Measurements from ENCODE around the gene RMND5B. TPM values are rescaled to one million over a fixed set of nuclear protein-coding genes. Genes with fewer than 3 reads are reported as not detected.

RMND5B gene
- total and polyA plus RNA-seq, 10 of the 15 experiments (the other 5 are each of a cell fraction or from before 2014, with no cell fraction given): 1.6 to 50.7 (median 30.9) TPM

DNA sequence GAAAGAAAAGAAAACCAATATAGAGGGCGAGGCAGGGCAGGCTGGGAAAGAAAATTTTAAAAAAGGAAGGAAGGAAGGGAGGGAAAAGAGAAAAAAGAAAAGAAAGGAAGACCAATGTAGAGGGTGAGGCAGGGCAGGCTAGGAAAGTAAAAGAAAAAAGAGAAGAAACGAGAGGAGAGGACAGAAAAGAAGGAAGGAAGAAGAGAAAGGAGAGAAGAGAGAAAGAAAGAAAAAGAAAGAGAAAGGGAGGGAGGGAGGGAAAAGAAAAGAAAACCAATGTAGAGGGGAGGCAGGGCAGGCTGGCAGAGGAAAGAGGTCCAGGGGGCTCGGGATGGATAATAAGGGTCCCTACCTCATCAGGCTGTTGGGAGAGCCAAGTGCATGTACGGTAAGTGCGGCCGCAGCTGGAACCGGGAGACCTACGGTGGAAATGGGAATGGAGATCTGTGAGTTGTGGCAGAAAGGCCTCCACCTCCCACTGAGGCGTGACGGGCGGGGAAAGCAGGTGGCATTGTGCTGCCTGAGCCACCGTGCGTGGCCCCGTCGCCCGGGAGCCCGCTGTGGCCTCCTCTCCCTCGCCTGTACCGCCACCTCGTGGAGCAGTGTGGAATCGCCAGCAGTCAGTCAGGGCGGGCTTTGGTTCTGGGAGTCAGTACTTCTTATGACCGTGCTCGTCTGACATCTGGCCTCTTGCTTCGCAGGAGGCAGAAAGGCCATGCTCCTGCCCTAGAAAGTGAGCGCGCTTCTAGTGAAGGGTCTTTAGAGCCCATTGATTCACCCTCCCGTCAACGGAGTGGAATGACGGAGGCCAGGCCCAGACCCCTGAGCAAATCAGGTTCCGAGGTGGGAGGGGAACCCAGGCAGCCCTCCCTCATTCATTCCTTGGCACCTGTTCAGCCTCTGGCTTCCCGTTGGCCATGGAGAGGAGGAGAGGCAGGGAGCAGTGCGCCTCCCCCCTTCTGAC lies 33.2 kb downstream of the RMND5B start:
- Histone ChIP-seq H4K20me1 (ENCODE audit: control insufficient read depth, insufficient read depth) (no peaks in the 10 kb centered on the region), H3K9me3 (replicated peaks; ENCODE audit: control insufficient read depth, insufficient read depth, low read length) (no peaks in the 10 kb centered on the region), H3K4me3 (no peak overlapping the region), H3K27ac (ENCODE audit: control insufficient read depth, insufficient read depth) (no peak overlapping the region), H2AFZ (ENCODE audit: control insufficient read depth, low read depth, low read length) (peak overlapping the region; percentile 42; the same call in 1 of the 2 replicates), H3K4me2 (ENCODE audit: control insufficient read depth, insufficient read depth) (peak overlapping the region; percentile 88), H3K36me3 (ENCODE audit: control insufficient read depth in 2 of 2, insufficient read depth in 2 of 2, low read length in 1 of 2) (no peaks in the 10 kb centered on the region), H3K79me2 (ENCODE audit: control insufficient read depth, insufficient read depth, low read length) (no peaks in the 10 kb centered on the region), H3K4me1 (ENCODE audit: control insufficient read depth, insufficient read depth, low read length) (no peaks in the 10 kb centered on the region), H3K27me3 (replicated peaks in 1 of 2; ENCODE audit: control insufficient read depth in 2 of 2, insufficient read depth in 2 of 2, low read length in 1 of 2) (no peaks in the 10 kb centered on the region), H3K9ac (ENCODE audit: control insufficient read depth, insufficient read depth, low read length) (no peak overlapping the region)
- ChIA-PET CTCF (interaction anchor here (0.7 to 4.0 kb wide), 4 partner anchors 9 to 88 kb away, joined by 3 to 35 read pairs (median 3); no protein-coding TSS in a partner anchor), RAD21 (ENCODE audit: unreplicated experiment) (interaction anchor here (3.0 kb wide), 1 partner anchor 88 kb away, joined by 18 read pairs; no protein-coding TSS in a partner anchor), POLR2A (no interaction called here), SMC1A (ENCODE audit: uncharacterized antibody, unreplicated experiment) (interaction anchor here (2.4 to 2.6 kb wide), 2 partner anchors 86 to 89 kb away, joined by 10 to 11 read pairs; no protein-coding TSS in a partner anchor)
- BruUV-seq (replicated peaks): no TSS peak
- in situ Hi-C loops (cut with MboI) (loop anchor here (10.0 kb wide), 1 partner anchor 559 kb away; the partner anchor contains the start of gene B4GALT7), intact Hi-C loops (cut with micrococcal nuclease; ENCODE audit: unreplicated experiment) (loop anchor here (1.0 kb wide), 1 partner anchor 88 kb away; no protein-coding TSS in a partner anchor)
- 15% methylated on average over 30 of the region's 33 CpGs for WGBS (ENCODE audit: insufficient coverage, insufficient replicate concordance, low lambda C conversion rate, missing lambda C conversion rate)
- ATAC-seq (peak; percentile 98), FAIRE-seq (peak; percentile 95), DNase-seq (ENCODE audit: low read depth, low spot score) (peak; percentile 34)
- TF ChIP-seq NFXL1 (IDR thresholded peaks at IDR 0.05; ENCODE audit: borderline replicate concordance): no peak
- peak; percentile 92 for TF ChIP-seq PAX5 (IDR thresholded peaks at IDR 0.05; ENCODE audit: borderline replicate concordance, low read depth, low read length)
- TF ChIP-seq TCF3 (IDR thresholded peaks at IDR 0.05; ENCODE audit: borderline replicate concordance, insufficient read depth, low read depth, low read length): peak; percentile 87; the same call in 1 of the 2 replicates
- TF ChIP-seq MAX (IDR thresholded peaks at IDR 0.05; ENCODE audit: low read depth, low read length): peak; percentile 68; the same call in 1 of the 2 replicates
- TF ChIP-seq BACH1 (IDR thresholded peaks at IDR 0.05; ENCODE audit: borderline replicate concordance): peak; percentile 50; the same call in 1 of the 2 replicates
- TF ChIP-seq DPF2 (IDR thresholded peaks at IDR 0.05): no peak
- no peak for TF ChIP-seq CHD4 (IDR thresholded peaks at IDR 0.05)
- 0 out of 2 replicates have a peak, but pooled peaks have one; percentile 38 for TF ChIP-seq IKZF1 (conservative IDR thresholded peaks at IDR 0.05)
- TF ChIP-seq YY1 (IDR thresholded peaks at IDR 0.05; ENCODE audit: low read depth, low read length): peak; percentile 59; the same call in 1 of the 2 replicates
- TF ChIP-seq NR2F1 (conservative IDR thresholded peaks at IDR 0.05): 0 out of 2 replicates have a peak, but pooled peaks have one; percentile 17
- TF ChIP-seq PBX3 (IDR thresholded peaks at IDR 0.05; ENCODE audit: insufficient replicate concordance, low read depth, low read length): peak; percentile 29
- TF ChIP-seq IRF4 (IDR thresholded peaks at IDR 0.05; ENCODE audit: low read depth, low read length): peak; percentile 56; the same call in 1 of the 2 replicates
- no peak for TF ChIP-seq SRF (IDR thresholded peaks at IDR 0.05; ENCODE audit: low read depth in 2 of 2, low read length in 2 of 2)
- peak; percentile 92 for TF ChIP-seq SMARCA5 (IDR thresholded peaks at IDR 0.05)
- TF ChIP-seq KLF5 (IDR thresholded peaks at IDR 0.05; ENCODE audit: partially characterized antibody): peak; percentile 42
- TF ChIP-seq TCF12 (IDR thresholded peaks at IDR 0.05; ENCODE audit: low read depth, low read length): peak; percentile 68
- peak; percentile 52; the same call in 1 of the 3 replicates for TF ChIP-seq POU2F2 (IDR thresholded peaks at IDR 0.05; ENCODE audit: borderline replicate concordance, low read depth, low read length)
- 0 out of 2 replicates have a peak, but pooled peaks have one; percentile 50 for TF ChIP-seq MXI1 (IDR thresholded peaks at IDR 0.05; ENCODE audit: low read depth, low read length)
- TF ChIP-seq, protein P1, sequence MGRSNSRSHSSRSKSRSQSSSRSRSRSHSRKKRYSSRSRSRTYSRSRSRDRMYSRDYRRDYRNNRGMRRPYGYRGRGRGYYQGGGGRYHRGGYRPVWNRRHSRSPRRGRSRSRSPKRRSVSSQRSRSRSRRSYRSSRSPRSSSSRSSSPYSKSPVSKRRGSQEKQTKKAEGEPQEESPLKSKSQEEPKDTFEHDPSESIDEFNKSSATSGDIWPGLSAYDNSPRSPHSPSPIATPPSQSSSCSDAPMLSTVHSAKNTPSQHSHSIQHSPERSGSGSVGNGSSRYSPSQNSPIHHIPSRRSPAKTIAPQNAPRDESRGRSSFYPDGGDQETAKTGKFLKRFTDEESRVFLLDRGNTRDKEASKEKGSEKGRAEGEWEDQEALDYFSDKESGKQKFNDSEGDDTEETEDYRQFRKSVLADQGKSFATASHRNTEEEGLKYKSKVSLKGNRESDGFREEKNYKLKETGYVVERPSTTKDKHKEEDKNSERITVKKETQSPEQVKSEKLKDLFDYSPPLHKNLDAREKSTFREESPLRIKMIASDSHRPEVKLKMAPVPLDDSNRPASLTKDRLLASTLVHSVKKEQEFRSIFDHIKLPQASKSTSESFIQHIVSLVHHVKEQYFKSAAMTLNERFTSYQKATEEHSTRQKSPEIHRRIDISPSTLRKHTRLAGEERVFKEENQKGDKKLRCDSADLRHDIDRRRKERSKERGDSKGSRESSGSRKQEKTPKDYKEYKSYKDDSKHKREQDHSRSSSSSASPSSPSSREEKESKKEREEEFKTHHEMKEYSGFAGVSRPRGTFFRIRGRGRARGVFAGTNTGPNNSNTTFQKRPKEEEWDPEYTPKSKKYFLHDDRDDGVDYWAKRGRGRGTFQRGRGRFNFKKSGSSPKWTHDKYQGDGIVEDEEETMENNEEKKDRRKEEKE (IDR thresholded peaks at IDR 0.05): no peak

Measured in GM12878 (cell line).